Fibroblast of pulmonary artery (primary cell): ENCODE measurements around the gene SIX3.

Experiments used
- DNase-seq: peaks from one replicate; pipeline ENCODE4 v3.0.0-alpha.2; 2010; ENCODE audit warnings: low read depth
- H3K4me3 ChIP-seq: replicated peaks from 2 replicates; pipeline ENCODE4 v1.5.1; 2011; ENCODE audit warnings: low read depth, mild to moderate bottlenecking, control low read depth, low read length, moderate library complexity
- TF ChIP-seq, protein P1 (sequence below): IDR thresholded peaks from 2 replicates; pipeline ENCODE4 v1.5.1; 2011; ENCODE audit warnings: mild to moderate bottlenecking, control low read depth, low read length, inconsistent platforms; ENCODE audit errors: missing control alignments

SIX3 gene

DNA sequence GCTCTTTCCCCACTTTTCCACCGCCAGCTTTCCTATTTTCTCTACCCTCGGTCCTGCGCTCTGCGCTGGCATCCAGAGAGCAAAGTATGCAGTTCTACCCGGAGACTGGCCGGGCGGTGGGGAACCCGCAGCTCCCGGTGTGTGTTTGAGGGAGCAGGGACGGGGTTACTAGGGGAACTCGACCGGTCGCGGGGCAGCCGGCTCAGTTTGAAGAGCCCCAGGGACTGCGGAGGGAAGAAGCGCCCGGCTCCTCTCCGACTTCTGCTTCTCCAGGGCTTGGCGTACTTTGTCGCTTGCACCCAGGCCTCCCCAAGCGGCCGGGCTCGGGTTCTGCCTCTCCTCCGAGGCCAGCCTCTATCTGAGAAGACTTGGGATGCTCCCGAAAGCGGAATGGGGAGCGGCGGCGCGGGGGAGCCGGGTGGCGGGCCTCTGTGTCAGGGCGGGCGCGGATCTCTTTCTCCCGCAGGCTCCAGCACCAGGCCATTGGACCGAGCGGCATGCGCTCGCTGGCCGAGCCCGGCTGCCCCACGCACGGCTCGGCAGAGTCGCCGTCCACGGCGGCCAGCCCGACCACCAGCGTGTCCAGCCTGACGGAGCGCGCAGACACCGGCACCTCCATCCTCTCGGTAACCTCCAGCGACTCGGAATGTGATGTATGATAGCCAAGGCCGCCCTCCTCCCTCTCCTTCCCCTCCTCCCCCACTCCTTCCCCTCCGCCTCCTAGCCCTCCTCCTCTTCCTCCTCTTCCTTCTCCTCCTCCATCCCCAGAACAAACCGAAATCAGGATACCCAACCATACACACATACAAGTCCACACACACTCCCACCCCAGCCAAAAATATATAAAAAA, 2.8 kb downstream of the SIX3 start:
- H3K4me3 ChIP-seq = no peak overlapping the region
- TF ChIP-seq, protein P1, sequence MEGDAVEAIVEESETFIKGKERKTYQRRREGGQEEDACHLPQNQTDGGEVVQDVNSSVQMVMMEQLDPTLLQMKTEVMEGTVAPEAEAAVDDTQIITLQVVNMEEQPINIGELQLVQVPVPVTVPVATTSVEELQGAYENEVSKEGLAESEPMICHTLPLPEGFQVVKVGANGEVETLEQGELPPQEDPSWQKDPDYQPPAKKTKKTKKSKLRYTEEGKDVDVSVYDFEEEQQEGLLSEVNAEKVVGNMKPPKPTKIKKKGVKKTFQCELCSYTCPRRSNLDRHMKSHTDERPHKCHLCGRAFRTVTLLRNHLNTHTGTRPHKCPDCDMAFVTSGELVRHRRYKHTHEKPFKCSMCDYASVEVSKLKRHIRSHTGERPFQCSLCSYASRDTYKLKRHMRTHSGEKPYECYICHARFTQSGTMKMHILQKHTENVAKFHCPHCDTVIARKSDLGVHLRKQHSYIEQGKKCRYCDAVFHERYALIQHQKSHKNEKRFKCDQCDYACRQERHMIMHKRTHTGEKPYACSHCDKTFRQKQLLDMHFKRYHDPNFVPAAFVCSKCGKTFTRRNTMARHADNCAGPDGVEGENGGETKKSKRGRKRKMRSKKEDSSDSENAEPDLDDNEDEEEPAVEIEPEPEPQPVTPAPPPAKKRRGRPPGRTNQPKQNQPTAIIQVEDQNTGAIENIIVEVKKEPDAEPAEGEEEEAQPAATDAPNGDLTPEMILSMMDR = no peak
- DNase-seq = no peak

DNA sequence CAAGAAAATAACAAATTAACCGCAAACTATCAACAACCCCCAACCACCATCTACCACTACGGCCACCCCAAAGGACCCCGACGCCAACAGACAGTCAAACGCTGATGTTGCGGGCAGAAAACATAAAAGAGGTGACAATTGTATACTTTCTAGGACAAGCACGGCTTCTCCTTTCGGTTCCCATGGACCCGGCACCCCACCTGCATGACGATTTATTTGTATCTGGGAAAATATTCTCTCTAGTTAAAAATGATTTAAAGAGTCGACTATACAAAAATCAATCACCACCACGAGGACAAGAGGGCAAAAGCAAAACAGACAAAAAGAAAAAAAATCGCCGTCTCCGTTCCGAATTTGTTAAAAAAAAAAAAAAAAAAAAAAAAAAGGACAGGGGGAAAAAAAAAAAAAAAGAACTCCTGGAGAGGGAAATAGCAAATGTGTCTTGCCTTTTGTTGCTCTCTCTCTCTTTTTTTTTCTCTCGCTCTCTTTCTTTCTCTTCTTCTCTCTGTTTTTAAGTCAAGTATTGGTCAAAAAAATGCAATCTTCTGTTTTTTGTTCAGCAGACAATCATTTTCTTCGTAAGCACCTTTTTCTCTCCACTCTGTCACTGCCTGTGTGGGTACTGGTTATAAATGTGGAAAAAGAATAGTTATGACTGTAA, 3.6 kb downstream of the SIX3 start:
- H3K4me3 ChIP-seq = no peak overlapping the region
- no peak for DNase-seq
- TF ChIP-seq, protein P1 = no peak

DNA sequence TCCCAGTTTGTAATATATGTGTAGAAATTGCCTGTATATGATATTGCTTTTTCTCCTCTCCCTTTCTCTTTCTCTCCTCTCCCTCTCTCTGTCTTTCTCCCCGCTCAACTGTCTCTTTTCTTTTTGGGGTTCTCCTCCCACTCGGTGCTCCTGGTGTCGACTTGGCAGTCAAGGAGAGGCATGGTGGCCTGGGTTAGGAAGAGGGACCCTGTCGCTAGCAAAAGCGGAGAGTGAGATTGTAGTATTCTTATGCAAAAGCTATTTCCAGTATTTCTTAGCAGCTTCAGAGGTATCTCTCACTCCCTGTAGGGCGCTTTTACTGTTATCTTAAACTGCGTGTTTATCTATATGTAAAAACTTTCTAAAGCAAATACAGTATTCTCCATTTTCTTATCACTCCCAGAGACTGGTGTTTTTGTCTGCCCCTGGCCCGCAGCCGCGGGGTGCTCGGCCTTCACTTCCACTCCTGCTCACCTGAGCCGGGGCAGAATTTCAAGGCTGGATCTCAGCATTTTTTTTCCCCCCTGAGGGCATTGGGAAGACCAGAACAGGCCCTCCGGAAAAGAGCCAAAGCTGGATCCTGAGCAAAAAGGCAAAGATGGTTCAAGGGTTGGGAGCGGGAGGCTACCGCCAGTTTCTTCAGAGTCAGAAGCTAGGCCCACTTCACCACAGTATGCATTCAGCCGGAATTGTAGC, 4.3 kb downstream of the SIX3 start:
- TF ChIP-seq, protein P1 = no peak
- H3K4me3 ChIP-seq = no peak overlapping the region
- no peak for DNase-seq

GRCh38 chr2:44946372-44947027, 5.0 kb downstream of the SIX3 start:
- TF ChIP-seq, protein P1 = no peak
- H3K4me3 ChIP-seq = no peak overlapping the region
- no peak for DNase-seq

DNA sequence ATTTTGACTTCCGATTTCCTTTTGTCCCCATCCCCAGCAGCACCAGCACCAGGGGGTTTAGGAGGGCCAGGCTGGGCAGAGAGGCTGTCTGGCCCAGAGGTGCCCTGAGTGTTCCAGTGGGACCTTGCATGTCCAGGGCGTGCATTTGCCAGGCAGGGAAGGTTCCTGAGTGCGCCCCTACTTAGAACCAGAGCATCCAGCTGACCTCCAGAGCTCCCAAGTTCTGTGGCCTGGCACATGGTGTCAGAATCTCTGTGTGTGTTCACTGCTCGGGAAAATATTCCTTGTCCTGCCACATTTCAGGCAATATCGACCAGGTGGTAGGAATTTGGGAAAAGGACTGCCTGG, 5.5 kb downstream of the SIX3 start:
- no peak overlapping the region for H3K4me3 ChIP-seq
- TF ChIP-seq, protein P1 = no peak
- DNase-seq = no peak

DNA sequence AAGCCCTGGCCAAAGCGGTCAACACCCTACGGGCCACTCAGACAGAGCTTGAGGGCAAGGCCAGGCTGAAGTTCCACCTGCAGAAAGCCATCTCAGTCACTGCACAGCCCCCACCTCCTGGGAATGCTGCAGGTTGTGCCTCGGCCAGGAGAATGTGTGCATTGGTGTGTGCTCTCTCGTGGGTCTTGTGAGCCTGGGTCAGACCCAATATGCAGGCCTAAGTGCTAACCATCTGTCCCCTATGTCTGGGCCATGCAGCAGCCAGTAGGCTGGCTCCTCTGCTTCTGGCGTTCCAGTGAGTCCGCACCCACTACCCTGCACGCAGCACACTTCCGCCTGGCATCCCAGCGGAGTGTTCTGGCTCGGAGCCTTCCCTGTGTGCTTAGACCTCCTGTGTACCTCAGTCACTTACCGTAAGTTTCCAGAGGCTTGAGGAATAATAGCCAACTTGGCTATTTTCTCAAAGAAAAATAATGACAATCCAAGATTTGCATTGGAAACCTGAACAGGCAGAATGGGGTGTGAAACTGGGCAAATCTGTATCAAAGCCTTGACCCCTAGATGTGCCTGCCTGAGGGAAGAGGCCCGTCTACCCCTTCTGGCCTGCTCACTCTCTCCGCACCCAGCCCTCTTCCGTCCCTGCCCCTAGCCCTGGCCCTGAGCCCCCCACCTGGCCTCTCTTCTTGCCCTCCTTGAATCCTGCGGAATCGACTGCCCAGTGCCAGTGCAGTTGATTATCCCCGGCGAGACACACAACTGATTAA, 7.2 kb downstream of the SIX3 start:
- no peak overlapping the region for H3K4me3 ChIP-seq
- no peak for DNase-seq
- TF ChIP-seq, protein P1 = no peak
